ENCODE measurements around the gene IPO4. TPM values are rescaled to one million over a fixed set of nuclear protein-coding genes. Genes with fewer than 3 reads are reported as not detected.

The IPO4 gene
- total RNA-seq, 4 donors from 2014 or later, result 35.7 to 73.2 (median 55.4) TPM

GRCh38 chr14:24232645-24233537 lies 44.3 kb upstream of the IPO4 start, which contains the start of gene GMPR2:
TSS of gene GMPR2 (plus strand) at chr14:24232929. CDS start at chr14:24233254, 325 bp downstream.
- intact Hi-C loops (cut with DNase I; ENCODE audit: low total_unique reads) (loop anchor here (1.0 to 2.0 kb wide), 4 partner anchors 9 to 86 kb away; partner anchors contain the start of genes IPO4, PSME2, RABGGTA and RNF31), in situ Hi-C loops (cut with MboI; ENCODE audit: low sequenced_read_pairs in 4 of 4) (loop anchor here in 3 of 4 donors (10.0 to 25.0 kb wide), 2 partner anchors 202 to 204 kb away; partner anchors contain the start of genes CBLN3 (in 1 of the 3), KHNYN (in 1 of the 3) and SDR39U1 (in 1 of the 3))
- H3K4me1 ChIP-seq, result peaks cover 39 to 48% of the 10 kb centered on the region in 2 donors

GRCh38 chr14:24232121-24232644 lies 43.6 kb upstream of the IPO4 start, which contains the start of gene NEDD8:
TSS of gene NEDD8 (minus strand) at chr14:24232367. CDS start at chr14:24232267, 100 bp downstream.
- Histone ChIP-seq H3K4me3 (peak within 1 kb of the TSS; percentile 71 to 91 (median 86)), H3K27me3 (no peaks in the 10 kb centered on the region), H3K27ac (peak within 1 kb of the TSS; percentile 85 to 96 (median 92)), H3K4me1 (peaks cover 32 to 41% of the 10 kb centered on the region in 2 donors), H3K36me3 (peaks cover 0 to 15% of the 10 kb centered on the region in 2 donors), H3K9me3 (no peaks in the 10 kb centered on the region)
- in situ Hi-C loops (cut with MboI; ENCODE audit: low sequenced_read_pairs in 4 of 4) (loop anchor here in 3 of 4 donors (10.0 to 25.0 kb wide), 2 partner anchors 203 to 205 kb away; partner anchors contain the start of genes CBLN3 (in 1 of the 3), KHNYN (in 1 of the 3) and SDR39U1 (in 1 of the 3)), intact Hi-C loops (cut with DNase I; ENCODE audit: low total_unique reads) (loop anchor here (1.0 to 2.0 kb wide), 4 partner anchors 10 to 85 kb away; partner anchors contain the start of genes IPO4, PSME2, RABGGTA and RNF31)
- TF ChIP-seq POLR2A (IDR thresholded peaks at IDR 0.05) (peak; percentile 54 to 81), CTCF (IDR thresholded peaks at IDR 0.05 in 4 of 5, conservative IDR thresholded peaks at IDR 0.05 in 1 of 5) (no peak)
- ATAC-seq (peak; percentile 92 to 95), DNase-seq (peak; percentile 89 to 93)

More at GRCh38 chr14:24232645-24233537, 44.3 kb upstream of the IPO4 start, which contains the start of gene GMPR2:
- TF ChIP-seq CTCF (IDR thresholded peaks at IDR 0.05 in 4 of 5, conservative IDR thresholded peaks at IDR 0.05 in 1 of 5) (no peak), POLR2A (IDR thresholded peaks at IDR 0.05) (no peak)
- Histone ChIP-seq H3K27ac (peak within 1 kb of the TSS; percentile 85 to 96 (median 92)), H3K36me3 (peaks cover 0 to 19% of the 10 kb centered on the region in 2 donors), H3K27me3 (no peaks in the 10 kb centered on the region), H3K4me3 (peak within 1 kb of the TSS; percentile 71 to 91 (median 86)), H3K9me3 (no peaks in the 10 kb centered on the region)
- peak; percentile 67 to 74 for ATAC-seq
- peak in 1 of 2 donors; percentile 50 for DNase-seq

- intact Hi-C loops (cut with DNase I; ENCODE audit: low total_unique reads), result loop anchor here (1.0 to 2.0 kb wide), 4 partner anchors 11 to 85 kb away; partner anchors contain the start of genes IPO4, PSME2, RABGGTA and RNF31
- no peaks in the 10 kb centered on the region for H3K9me3 ChIP-seq
- no peak for DNase-seq
- H3K36me3 ChIP-seq, result peaks cover 0 to 8% of the 10 kb centered on the region in 2 donors
- H3K4me3 ChIP-seq, result peak overlapping the region; percentile 71 to 91 (median 86)
- TF ChIP-seq CTCF (IDR thresholded peaks at IDR 0.05 in 4 of 5, conservative IDR thresholded peaks at IDR 0.05 in 1 of 5) (no peak), POLR2A (IDR thresholded peaks at IDR 0.05) (no peak)
- H3K4me1 ChIP-seq, result peaks cover 29 to 34% of the 10 kb centered on the region in 2 donors
- no peaks in the 10 kb centered on the region for H3K27me3 ChIP-seq
- peak overlapping the region; percentile 85 to 96 (median 92) for H3K27ac ChIP-seq
- in situ Hi-C loops (cut with MboI; ENCODE audit: low sequenced_read_pairs in 4 of 4), result loop anchor here in 3 of 4 donors (10.0 to 25.0 kb wide), 2 partner anchors 203 to 206 kb away; partner anchors contain the start of genes CBLN3 (in 1 of the 3), KHNYN (in 1 of the 3) and SDR39U1 (in 1 of the 3)
- ATAC-seq, result no peak
These were observed 42.9 kb upstream of the IPO4 start for GRCh38 chr14:24231263-24232120.
